HL-60 (cell line): ENCODE results near the gene MYEOV.

Source experiments
- GABPA ChIP-seq: IDR thresholded peaks from 2 replicates; pipeline ENCODE4 v1.6.1; 2012; ENCODE audit warnings: low read depth
- POLR2AphosphoS5 ChIP-seq: IDR thresholded peaks from 2 replicates; pipeline ENCODE4 v1.6.1; 2012; ENCODE audit warnings: low read depth
- TF ChIP-seq, protein P1 (sequence below): IDR thresholded peaks from one replicate; pipeline ENCODE4 v1.5.1; 2011; ENCODE audit warnings: low read length, control low read depth, inconsistent platforms; ENCODE audit not compliant: insufficient read depth

DNA sequence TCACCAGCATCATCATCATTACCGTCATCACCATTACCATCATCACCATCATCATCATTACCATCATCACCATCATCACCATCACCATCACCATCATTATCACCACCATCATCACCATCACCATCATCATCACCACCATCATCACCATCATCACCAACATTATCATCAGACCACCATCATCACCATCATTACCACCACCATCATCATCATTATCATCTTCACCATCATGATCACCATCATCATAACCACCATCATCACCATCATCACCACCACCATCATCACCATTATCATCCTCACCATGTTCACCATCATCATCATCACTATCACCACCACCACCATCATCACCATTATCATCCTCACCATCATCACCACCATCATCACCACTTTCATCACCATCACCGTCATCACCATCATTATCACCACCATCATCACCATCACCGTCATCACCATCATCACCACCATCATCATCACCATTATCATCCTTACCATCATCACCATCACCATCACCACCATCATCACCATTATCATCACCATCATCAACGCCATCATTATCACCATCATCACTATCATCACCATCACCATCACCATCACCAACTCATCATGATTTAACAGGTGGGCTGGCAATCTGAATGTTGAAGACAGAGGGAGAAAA lies 2.4 kb upstream of the MYEOV start:
- TF ChIP-seq, protein P1, sequence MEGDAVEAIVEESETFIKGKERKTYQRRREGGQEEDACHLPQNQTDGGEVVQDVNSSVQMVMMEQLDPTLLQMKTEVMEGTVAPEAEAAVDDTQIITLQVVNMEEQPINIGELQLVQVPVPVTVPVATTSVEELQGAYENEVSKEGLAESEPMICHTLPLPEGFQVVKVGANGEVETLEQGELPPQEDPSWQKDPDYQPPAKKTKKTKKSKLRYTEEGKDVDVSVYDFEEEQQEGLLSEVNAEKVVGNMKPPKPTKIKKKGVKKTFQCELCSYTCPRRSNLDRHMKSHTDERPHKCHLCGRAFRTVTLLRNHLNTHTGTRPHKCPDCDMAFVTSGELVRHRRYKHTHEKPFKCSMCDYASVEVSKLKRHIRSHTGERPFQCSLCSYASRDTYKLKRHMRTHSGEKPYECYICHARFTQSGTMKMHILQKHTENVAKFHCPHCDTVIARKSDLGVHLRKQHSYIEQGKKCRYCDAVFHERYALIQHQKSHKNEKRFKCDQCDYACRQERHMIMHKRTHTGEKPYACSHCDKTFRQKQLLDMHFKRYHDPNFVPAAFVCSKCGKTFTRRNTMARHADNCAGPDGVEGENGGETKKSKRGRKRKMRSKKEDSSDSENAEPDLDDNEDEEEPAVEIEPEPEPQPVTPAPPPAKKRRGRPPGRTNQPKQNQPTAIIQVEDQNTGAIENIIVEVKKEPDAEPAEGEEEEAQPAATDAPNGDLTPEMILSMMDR: no peak
- no peak for TF ChIP-seq GABPA
- TF ChIP-seq POLR2AphosphoS5: no peak
